Lower lobe of right lung (tissue), 2 donors: ENCODE measurements around the gene LMTK2. TPM values are rescaled to one million over a fixed set of nuclear protein-coding genes. Genes with fewer than 3 reads are reported as not detected.

Experiments
- ATAC-seq, 2 donors: fragments of 200-7000 bp; cut with Tn5 transposase; one replicate each; pipeline ENCODE4 v1.9.1; 2020 to 2022; ENCODE audit warnings: mild to moderate bottlenecking in 2 of 2, moderate library complexity in 2 of 2
- DNase-seq: peaks from one replicate; pipeline ENCODE4 v3.0.0-alpha.2; 2020
- H3K27ac ChIP-seq: fragments of 200-600 bp; one replicate; pipeline ENCODE4 v1.8.0; 2022
- H3K27me3 ChIP-seq: fragments of 200-600 bp; one replicate; pipeline ENCODE4 v1.8.0; 2022; ENCODE audit warnings: low read depth
- H3K36me3 ChIP-seq: fragments of 200-600 bp; one replicate; pipeline ENCODE4 v1.8.0; 2022; ENCODE audit warnings: mild to moderate bottlenecking
- H3K4me1 ChIP-seq: fragments of 200-600 bp; one replicate; pipeline ENCODE4 v1.8.0; 2022
- H3K4me3 ChIP-seq: fragments of 200-600 bp; one replicate; pipeline ENCODE4 v1.8.0; 2022; ENCODE audit warnings: mild to moderate bottlenecking
- H3K9me3 ChIP-seq: fragments of 200-600 bp; one replicate; pipeline ENCODE4 v1.8.0; 2022
- CTCF ChIP-seq: fragments of 200-600 bp; IDR thresholded peaks from one replicate; pipeline ENCODE4 v1.8.0; 2022; ENCODE audit warnings: antibody characterized with exemption, mild to moderate bottlenecking
- intact Hi-C: fragments of 100-400 bp; cut with DNase I; formaldehyde crosslinking; loops from one replicate; pipeline ENCODE4 v1.11.0; 2022
- total RNA-seq: library from RNA; stranded (reverse); fragmentation: NEBNext Ultra II Directional; extraction: Animal tissue kit (Norgen Biotek cat#: 25700); gene quantifications from one replicate; pipeline ENCODE4 v1.2.1, GENCODE V29; 2021
- donor health status: DM: no; HTN: yes; CAD: no; lungs with severe emphysema.

Gene LMTK2
- total RNA-seq, 1 donor from 2014 or later, result 24.5 TPM

DNA sequence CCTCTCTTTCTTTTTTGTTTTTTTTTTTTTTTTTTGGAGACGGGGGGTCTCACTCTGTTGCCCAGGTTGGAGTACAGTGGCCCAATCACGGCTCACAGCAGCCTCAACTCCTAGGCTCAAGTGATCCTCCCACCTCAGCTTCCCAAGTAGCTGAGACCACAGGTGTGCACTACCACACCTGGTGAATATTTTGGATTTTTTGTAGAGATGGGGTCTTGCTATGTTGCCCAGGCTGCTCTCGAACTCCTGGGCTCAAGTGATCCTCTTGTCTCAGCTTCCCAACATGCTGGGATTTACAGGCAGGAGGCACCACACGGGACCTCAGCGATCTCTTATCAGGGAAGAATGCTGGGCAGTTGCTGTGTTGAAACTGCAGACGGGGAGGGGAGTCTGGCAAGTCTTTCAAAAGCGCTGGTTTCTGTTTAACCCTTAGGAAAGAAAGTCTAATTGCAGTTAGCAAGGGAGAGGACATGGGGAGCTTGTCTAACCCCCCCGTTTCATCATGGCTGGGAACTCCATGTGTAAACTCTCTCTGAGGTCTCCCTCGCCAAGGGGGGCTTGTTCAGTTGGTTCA, 39.6 kb upstream of the LMTK2 start:
- ATAC-seq (no peak), DNase-seq (no peak)
- TF ChIP-seq CTCF, result no peak
- Histone ChIP-seq H3K4me3 (no peak overlapping the region), H3K27ac (no peak overlapping the region), H3K27me3 (no peaks in the 10 kb centered on the region), H3K4me1 (no peaks in the 10 kb centered on the region), H3K9me3 (peaks cover 2% of the 10 kb centered on the region), H3K36me3 (no peaks in the 10 kb centered on the region)
- intact Hi-C loops, result no loop called here

DNA sequence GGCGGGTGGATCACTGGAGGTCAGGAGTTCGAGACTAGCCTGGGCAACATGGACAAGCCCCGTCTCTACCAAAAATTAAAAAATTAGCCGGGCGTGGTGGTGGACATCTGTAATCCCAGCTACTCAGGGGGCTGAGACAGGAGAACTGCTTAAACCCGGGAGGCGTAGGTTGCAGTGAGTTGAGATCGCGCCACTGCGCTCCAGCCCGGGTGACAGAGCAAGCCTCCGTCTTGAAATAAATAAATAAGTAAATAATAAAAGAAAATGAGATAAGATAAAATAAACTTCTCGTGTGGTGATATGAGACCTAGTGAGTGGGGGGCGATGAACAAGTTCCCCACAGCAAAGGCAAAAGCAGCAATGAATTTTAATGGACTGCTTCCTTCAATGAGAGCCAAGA, 33.6 kb upstream of the LMTK2 start:
- intact Hi-C loops, result no loop called here
- ATAC-seq, result no peak
- DNase-seq, result no peak

GRCh38 chr7:98075801-98076200, 30.9 kb upstream of the LMTK2 start:
- Histone ChIP-seq H3K27me3 (no peaks in the 10 kb centered on the region), H3K4me1 (no peaks in the 10 kb centered on the region), H3K27ac (no peak overlapping the region), H3K4me3 (no peak overlapping the region), H3K36me3 (no peaks in the 10 kb centered on the region), H3K9me3 (no peaks in the 10 kb centered on the region)
- TF ChIP-seq CTCF, result no peak
- no peak for DNase-seq
- intact Hi-C loops, result no loop called here
- no peak for ATAC-seq

More for the DNA sequence above, 33.6 kb upstream of the LMTK2 start:
- Histone ChIP-seq H3K27me3 (no peaks in the 10 kb centered on the region), H3K27ac (no peak overlapping the region), H3K4me1 (no peaks in the 10 kb centered on the region), H3K36me3 (no peaks in the 10 kb centered on the region), H3K4me3 (no peak overlapping the region), H3K9me3 (no peaks in the 10 kb centered on the region)
- TF ChIP-seq CTCF, result no peak

- Histone ChIP-seq H3K27ac (no peak overlapping the region), H3K4me1 (no peaks in the 10 kb centered on the region), H3K27me3 (no peaks in the 10 kb centered on the region), H3K36me3 (no peaks in the 10 kb centered on the region), H3K9me3 (no peaks in the 10 kb centered on the region), H3K4me3 (no peak overlapping the region)
- DNase-seq (no peak), ATAC-seq (no peak)
- intact Hi-C loops, result no loop called here
- TF ChIP-seq CTCF, result no peak
Measured at GRCh38 chr7:98077762-98078161, 28.9 kb upstream of the LMTK2 start.

GRCh38 chr7:98078197-98078870, 28.3 kb upstream of the LMTK2 start:
- Histone ChIP-seq H3K4me1 (no peaks in the 10 kb centered on the region), H3K27ac (no peak overlapping the region), H3K27me3 (no peaks in the 10 kb centered on the region), H3K36me3 (no peaks in the 10 kb centered on the region), H3K4me3 (no peak overlapping the region), H3K9me3 (no peaks in the 10 kb centered on the region)
- no peak for DNase-seq
- no peak for ATAC-seq
- intact Hi-C loops, result no loop called here
- no peak for TF ChIP-seq CTCF
